Gastrocnemius medialis (tissue), 4 donors: ENCODE results near the gene CC2D2B.

Source experiments
- CTCF ChIP-seq, 5 experiments: fragments of 450-650 bp in 3 of 5; fragments of 200-600 bp in 2 of 5; sonication (generic) in 2 of 5; IDR thresholded peaks in 4 of 5; conservative IDR thresholded peaks in 1 of 5; 1 replicate in 4 of 5; 2 replicates in 1 of 5; pipeline ENCODE4 v1.5.1; 2016 to 2019; ENCODE audit warnings: antibody characterized with exemption in 5 of 5, mild to moderate bottlenecking in 3 of 5, moderate library complexity in 3 of 5
- POLR2A ChIP-seq, 2 donors: fragments of 450-650 bp; IDR thresholded peaks; one replicate each; pipeline ENCODE4 v1.6.1; 2017; ENCODE audit warnings: antibody characterized with exemption in 2 of 2, mild to moderate bottlenecking in 2 of 2, moderate library complexity in 2 of 2

GRCh38 chr10:95896071-95896850, 11.5 kb upstream of the CC2D2B start:
- no peak for TF ChIP-seq CTCF (IDR thresholded peaks at IDR 0.05 in 4 of 5, conservative IDR thresholded peaks at IDR 0.05 in 1 of 5)
- TF ChIP-seq POLR2A (IDR thresholded peaks at IDR 0.05): no peak
